ENCODE data around the gene NGF. TPM values are rescaled to one million over a fixed set of nuclear protein-coding genes. Genes with fewer than 3 reads are reported as not detected.
"Not testable (repeated sequence)": the region's sequence is repeated elsewhere in the genome, so short reads cannot be mapped to it uniquely, and the experiment has no call there.

Gene NGF
- total and polyA plus RNA-seq, 9 of the 15 experiments (the other 6 are each of a cell fraction or from before 2014, with no cell fraction given), result not detected

DNA sequence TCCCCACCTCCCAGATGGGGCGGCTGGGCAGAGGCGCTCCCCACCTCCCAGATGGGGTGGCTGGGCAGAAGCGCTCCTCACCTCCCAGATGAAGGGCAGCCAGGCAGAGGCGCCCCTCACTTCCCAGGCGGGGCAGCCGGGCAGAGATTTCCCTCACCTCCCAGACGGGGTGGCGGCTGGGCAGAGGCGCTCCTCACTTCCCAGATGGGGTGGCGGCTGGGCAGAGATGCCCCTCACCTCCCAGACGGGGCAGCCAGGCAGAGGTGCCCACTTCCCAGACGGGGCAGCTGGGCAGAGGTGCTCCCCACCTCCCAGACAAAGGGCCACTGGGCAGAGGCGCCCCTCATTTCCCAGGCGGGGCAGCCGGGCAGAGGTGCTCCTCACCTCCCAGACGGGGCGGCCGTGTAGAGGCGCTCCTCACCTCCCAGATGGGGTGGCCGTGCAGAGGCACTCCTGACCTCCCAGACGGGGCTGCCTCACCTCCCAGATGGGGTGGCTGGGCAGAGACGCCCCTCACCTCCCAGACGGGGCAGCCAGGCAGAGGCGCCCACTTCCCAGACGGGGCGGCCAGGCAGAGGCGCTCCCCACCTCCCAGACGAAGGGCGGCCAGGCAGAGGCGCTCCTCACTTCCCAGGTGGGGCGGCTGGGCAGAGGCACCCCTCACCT, 21.9 kb upstream of the NGF start:
- H2AFZ ChIP-seq (ENCODE audit: low read depth, low read length); CTCF ChIA-PET (ENCODE audit: low intra/inter-chr PET ratio); H3K9me1 ChIP-seq (ENCODE audit: control insufficient read depth, insufficient read depth, low read length); H3K27ac ChIP-seq (ENCODE audit: extremely low read depth, low read depth, low read length); H3K4me3 ChIP-seq; H3K4me2 ChIP-seq (ENCODE audit: insufficient read depth, low read length); H3K79me2 ChIP-seq (ENCODE audit: control insufficient read depth, insufficient read depth, low read length); H3K36me3 ChIP-seq (ENCODE audit: control insufficient read depth, insufficient read depth, low read length); FAIRE-seq; H3K9me3 ChIP-seq (replicated peaks; ENCODE audit: control insufficient read depth, insufficient read depth, low read depth, low read length); BruUV-seq (replicated peaks); ATAC-seq; H3K27me3 ChIP-seq (ENCODE audit: control insufficient read depth in 2 of 2, insufficient read depth in 2 of 2, low read length in 2 of 2); H3K9ac ChIP-seq (ENCODE audit: insufficient read depth in 1 of 2, low read depth in 2 of 2, low read length in 2 of 2); DNase-seq (ENCODE audit: extremely low read depth in 1 of 4, low spot score in 3 of 4); H3K4me1 ChIP-seq (replicated peaks in 1 of 2; ENCODE audit: control insufficient read depth in 2 of 2, insufficient read depth in 2 of 2, low read length in 2 of 2); POLR2A ChIA-PET; intact Hi-C loops (cut with micrococcal nuclease); in situ Hi-C loops (cut with MboI); H4K20me1 ChIP-seq (replicated peaks; ENCODE audit: control insufficient read depth, insufficient read depth, low read length): not testable (repeated sequence)
- 4% methylated on average over 21 of the region's 31 CpGs for WGBS (ENCODE audit: insufficient coverage, low coverage, missing lambda C conversion rate)

DNA sequence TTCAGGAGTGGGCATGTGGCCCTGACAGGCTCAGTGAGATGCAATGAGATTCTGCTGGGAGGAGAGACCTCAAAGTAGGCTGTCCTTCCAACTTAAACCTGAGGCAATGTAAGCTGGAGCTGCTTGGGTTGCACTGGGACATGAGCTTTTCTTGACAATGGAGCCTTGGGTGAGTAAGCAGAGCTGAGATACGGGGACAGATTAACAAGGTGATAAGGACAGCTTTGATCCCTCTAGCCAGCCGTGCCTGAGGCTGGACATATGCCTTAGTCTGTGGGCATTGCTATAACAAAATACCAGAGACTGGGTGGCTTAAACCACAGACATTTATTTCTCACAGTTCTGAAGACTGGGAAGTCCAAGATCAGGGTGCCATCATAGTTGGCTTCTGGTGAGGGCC, 18.3 kb upstream of the NGF start:
- no peak overlapping the region for H3K4me2 ChIP-seq (ENCODE audit: insufficient read depth, low read length)
- ATAC-seq, result no peak
- no peak overlapping the region for H3K27ac ChIP-seq (ENCODE audit: extremely low read depth, low read depth, low read length)
- H3K9ac ChIP-seq (ENCODE audit: insufficient read depth in 1 of 2, low read depth in 2 of 2, low read length in 2 of 2), result no peak overlapping the region
- in situ Hi-C loops (cut with MboI) (no loop called here), intact Hi-C loops (cut with micrococcal nuclease) (no loop called here)
- POLR2A ChIA-PET, result interaction anchor here (1.4 kb wide), 2 partner anchors 9 to 10 kb away, joined by 4 read pairs; no protein-coding TSS in a partner anchor
- no peaks in the 10 kb centered on the region for H3K36me3 ChIP-seq (ENCODE audit: control insufficient read depth, insufficient read depth, low read length)
- 0% methylated on average over 2 of the region's 2 CpGs for WGBS (ENCODE audit: insufficient coverage, low coverage, missing lambda C conversion rate)
- H2AFZ ChIP-seq (ENCODE audit: low read depth, low read length), result no peak overlapping the region
- no peak for FAIRE-seq
- no TSS peak for BruUV-seq (replicated peaks)
- no peaks in the 10 kb centered on the region for H3K4me1 ChIP-seq (replicated peaks in 1 of 2; ENCODE audit: control insufficient read depth in 2 of 2, insufficient read depth in 2 of 2, low read length in 2 of 2)
- DNase-seq (ENCODE audit: extremely low read depth in 1 of 4, low spot score in 3 of 4), result no peak
- no peaks in the 10 kb centered on the region for H3K9me1 ChIP-seq (ENCODE audit: control insufficient read depth, insufficient read depth, low read length)
- no peaks in the 10 kb centered on the region; a peak in 1 of 5 replicates for H3K27me3 ChIP-seq (ENCODE audit: control insufficient read depth in 2 of 2, insufficient read depth in 2 of 2, low read length in 2 of 2)
- H3K9me3 ChIP-seq (replicated peaks; ENCODE audit: control insufficient read depth, insufficient read depth, low read depth, low read length), result no peaks in the 10 kb centered on the region
- H4K20me1 ChIP-seq (replicated peaks; ENCODE audit: control insufficient read depth, insufficient read depth, low read length), result no peaks in the 10 kb centered on the region; the same call in 1 of the 2 replicates
- H3K4me3 ChIP-seq, result no peak overlapping the region
- no peaks in the 10 kb centered on the region for H3K79me2 ChIP-seq (ENCODE audit: control insufficient read depth, insufficient read depth, low read length)
- CTCF ChIA-PET (ENCODE audit: low intra/inter-chr PET ratio), result no interaction called here
- TF ChIP-seq NFE2L1 (tag; IDR thresholded peaks at IDR 0.05; ENCODE audit: borderline replicate concordance, low read depth) (no peak), SIX5 (IDR thresholded peaks at IDR 0.05; ENCODE audit: borderline replicate concordance in 1 of 2, insufficient read depth in 1 of 2, low read depth in 1 of 2, low read length in 2 of 2) (no peak), RBM14 (IDR thresholded peaks at IDR 0.05; ENCODE audit: borderline replicate concordance, insufficient read depth, low read depth, low read length) (no peak), FOXK1 (CRISPR knock-in tag; IDR thresholded peaks at IDR 0.05; ENCODE audit: borderline replicate concordance) (no peak), RFX5 (IDR thresholded peaks at IDR 0.05; ENCODE audit: low read depth, low read length) (no peak), HDAC6 (IDR thresholded peaks at IDR 0.05; ENCODE audit: low read depth, low read length) (no peak), ZFP1 (CRISPR knock-in tag; IDR thresholded peaks at IDR 0.05) (no peak), ILK (tag; IDR thresholded peaks at IDR 0.05; ENCODE audit: borderline replicate concordance, low read depth) (no peak), ZNF184 (CRISPR knock-in tag; IDR thresholded peaks at IDR 0.05) (no peak), SP2 (IDR thresholded peaks at IDR 0.05; ENCODE audit: extremely low read depth, low read depth, low read length, poor library complexity, severe bottlenecking) (no peak)
- TF ChIP-seq, protein P1, sequence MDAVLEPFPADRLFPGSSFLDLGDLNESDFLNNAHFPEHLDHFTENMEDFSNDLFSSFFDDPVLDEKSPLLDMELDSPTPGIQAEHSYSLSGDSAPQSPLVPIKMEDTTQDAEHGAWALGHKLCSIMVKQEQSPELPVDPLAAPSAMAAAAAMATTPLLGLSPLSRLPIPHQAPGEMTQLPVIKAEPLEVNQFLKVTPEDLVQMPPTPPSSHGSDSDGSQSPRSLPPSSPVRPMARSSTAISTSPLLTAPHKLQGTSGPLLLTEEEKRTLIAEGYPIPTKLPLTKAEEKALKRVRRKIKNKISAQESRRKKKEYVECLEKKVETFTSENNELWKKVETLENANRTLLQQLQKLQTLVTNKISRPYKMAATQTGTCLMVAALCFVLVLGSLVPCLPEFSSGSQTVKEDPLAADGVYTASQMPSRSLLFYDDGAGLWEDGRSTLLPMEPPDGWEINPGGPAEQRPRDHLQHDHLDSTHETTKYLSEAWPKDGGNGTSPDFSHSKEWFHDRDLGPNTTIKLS (IDR thresholded peaks at IDR 0.05; ENCODE audit: borderline replicate concordance, low read depth), result no peak
- TF ChIP-seq, protein P2, sequence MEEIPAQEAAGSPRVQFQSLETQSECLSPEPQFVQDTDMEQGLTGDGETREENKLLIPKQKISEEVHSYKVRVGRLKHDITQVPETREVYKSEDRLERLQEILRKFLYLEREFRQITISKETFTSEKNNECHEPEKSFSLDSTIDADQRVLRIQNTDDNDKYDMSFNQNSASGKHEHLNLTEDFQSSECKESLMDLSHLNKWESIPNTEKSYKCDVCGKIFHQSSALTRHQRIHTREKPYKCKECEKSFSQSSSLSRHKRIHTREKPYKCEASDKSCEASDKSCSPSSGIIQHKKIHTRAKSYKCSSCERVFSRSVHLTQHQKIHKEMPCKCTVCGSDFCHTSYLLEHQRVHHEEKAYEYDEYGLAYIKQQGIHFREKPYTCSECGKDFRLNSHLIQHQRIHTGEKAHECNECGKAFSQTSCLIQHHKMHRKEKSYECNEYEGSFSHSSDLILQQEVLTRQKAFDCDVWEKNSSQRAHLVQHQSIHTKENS (CRISPR knock-in tag; IDR thresholded peaks at IDR 0.05), result no peak
